Epithelial cell of esophagus (primary cell): ENCODE data around the gene ABCC4.
A peak's percentile ranks its signal among the peaks of the same experiment; 100 is the strongest.

ENCODE experiments used
- DNase-seq: peaks from one replicate; pipeline ENCODE4 v3.0.0; 2010; ENCODE audit warnings: low read depth
- H3K4me3 ChIP-seq: 2 replicates; pipeline ENCODE4 v1.5.1; 2011; ENCODE audit warnings: mild to moderate bottlenecking, low read length, control low read depth
- TF ChIP-seq, protein P1 (sequence below): IDR thresholded peaks from 2 replicates; pipeline ENCODE4 v1.5.1; 2011; ENCODE audit warnings: low read depth, mild to moderate bottlenecking, low read length, control low read depth, inconsistent platforms; ENCODE audit not compliant: insufficient read depth; ENCODE audit errors: missing control alignments

ABCC4 gene

DNA sequence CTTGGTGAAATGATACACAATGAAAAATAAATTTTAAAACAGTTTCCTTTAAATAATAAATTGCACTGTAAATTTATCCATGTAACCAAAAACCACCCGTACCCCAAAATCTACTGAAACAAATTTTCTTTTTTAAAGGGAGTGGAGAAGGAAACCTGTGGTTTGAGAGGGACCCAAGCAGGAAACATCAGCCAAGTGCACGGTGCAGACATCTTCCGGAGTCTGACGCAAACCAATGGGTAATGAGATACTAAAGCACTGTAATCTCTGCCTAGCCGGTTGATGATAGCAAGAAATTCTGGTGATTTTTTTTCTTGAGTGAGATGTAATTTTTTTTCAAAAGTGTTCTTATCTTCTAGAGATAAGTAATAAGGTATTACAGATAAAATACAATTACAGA, 115.4 kb downstream of the ABCC4 start:
- TF ChIP-seq, protein P1, sequence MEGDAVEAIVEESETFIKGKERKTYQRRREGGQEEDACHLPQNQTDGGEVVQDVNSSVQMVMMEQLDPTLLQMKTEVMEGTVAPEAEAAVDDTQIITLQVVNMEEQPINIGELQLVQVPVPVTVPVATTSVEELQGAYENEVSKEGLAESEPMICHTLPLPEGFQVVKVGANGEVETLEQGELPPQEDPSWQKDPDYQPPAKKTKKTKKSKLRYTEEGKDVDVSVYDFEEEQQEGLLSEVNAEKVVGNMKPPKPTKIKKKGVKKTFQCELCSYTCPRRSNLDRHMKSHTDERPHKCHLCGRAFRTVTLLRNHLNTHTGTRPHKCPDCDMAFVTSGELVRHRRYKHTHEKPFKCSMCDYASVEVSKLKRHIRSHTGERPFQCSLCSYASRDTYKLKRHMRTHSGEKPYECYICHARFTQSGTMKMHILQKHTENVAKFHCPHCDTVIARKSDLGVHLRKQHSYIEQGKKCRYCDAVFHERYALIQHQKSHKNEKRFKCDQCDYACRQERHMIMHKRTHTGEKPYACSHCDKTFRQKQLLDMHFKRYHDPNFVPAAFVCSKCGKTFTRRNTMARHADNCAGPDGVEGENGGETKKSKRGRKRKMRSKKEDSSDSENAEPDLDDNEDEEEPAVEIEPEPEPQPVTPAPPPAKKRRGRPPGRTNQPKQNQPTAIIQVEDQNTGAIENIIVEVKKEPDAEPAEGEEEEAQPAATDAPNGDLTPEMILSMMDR: no peak
- no peak for DNase-seq
- no peak overlapping the region for H3K4me3 ChIP-seq

DNA sequence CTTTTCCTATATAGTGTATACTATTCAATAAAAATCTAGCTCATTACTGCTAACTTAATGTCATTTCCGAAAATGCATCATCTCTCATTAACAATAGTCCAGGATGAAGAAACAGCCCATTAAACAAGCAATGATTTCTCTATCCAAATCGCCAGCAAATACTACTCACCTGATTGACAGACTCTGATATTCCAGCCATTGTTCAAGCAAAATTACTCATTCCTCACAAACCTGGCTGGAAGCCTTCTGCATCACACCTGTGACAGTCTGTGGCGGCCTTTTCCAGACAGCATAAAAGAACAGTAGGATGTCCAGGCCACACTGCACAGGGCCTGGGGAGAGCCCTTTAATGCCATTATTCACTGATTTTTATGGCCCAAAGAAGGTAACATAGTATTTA, 115.9 kb downstream of the ABCC4 start:
- H3K4me3 ChIP-seq: no peak overlapping the region
- TF ChIP-seq, protein P1: no peak
- DNase-seq: peak; percentile 70

DNA sequence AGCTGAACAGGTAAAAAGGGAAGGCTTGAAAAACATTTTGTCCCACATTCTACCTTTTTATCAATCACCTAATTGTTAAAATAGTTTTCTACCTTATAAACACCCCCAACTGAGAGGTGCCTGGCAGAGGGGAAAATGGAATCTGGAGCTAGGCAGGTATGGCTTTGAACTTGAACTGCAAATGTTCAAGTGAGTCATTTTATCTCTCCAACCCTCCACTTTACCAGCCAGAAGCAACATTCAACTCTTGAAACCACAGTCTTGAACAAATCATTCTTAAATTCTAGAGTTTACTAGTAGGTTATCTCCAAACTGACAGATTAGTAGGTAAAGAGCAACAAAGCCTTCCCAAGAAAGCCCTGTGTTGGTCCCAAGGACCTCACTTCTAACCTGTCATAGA, 116.9 kb downstream of the ABCC4 start:
- no peak overlapping the region for H3K4me3 ChIP-seq
- TF ChIP-seq, protein P1: no peak
- DNase-seq: no peak

DNA sequence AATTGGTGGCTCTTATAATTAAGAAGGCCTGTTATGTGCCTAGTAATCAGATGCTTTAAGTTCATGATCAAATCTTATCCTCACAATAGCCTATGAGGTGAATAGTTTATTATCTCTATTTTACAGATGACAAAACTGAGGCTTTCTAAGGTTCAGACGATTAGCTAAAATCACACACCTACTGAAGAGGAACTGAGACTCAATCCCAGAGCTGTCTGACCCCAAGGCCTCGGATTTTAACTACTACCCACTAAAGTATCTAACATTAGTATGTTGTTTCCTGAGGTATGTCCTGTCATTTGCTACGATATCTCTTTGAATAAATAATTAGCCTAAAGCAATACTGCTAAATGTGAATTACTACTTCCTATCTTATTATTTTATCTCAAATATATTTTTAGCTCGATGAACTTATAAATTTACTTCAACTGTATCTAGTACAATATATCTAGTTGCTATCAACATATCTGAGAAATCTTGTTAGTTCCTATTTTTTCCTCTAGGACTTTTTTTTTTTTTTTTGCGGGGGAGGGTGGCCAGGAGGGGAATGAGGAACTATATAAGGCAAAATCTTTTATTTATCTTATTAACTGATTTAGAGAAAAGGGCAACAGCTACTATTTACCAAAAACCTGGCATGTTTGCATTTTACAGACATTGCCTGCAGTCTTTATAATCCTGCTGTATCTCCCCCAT, 118.5 kb downstream of the ABCC4 start:
- TF ChIP-seq, protein P1: no peak
- no peak for DNase-seq
- no peak overlapping the region for H3K4me3 ChIP-seq

DNA sequence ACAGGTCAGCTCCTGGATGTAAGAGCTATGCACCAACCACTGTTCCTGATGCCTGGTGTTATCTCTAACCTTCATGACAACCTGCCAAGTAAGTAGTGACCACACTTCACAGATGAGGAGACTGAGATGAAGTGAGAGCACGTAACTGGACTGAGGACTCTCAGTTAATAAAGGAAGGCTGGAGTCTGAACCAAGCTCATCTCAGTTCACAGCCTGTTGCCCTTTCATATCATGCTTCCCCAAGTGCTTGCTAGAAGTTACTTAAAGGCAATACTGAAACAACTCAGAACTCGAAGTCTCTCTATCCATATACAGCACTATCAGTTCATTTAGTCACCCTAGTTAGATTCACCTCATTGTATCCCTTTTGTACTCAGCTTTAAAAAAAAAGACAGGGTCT, 119.7 kb downstream of the ABCC4 start:
- no peak overlapping the region for H3K4me3 ChIP-seq
- TF ChIP-seq, protein P1: no peak
- DNase-seq: no peak

DNA sequence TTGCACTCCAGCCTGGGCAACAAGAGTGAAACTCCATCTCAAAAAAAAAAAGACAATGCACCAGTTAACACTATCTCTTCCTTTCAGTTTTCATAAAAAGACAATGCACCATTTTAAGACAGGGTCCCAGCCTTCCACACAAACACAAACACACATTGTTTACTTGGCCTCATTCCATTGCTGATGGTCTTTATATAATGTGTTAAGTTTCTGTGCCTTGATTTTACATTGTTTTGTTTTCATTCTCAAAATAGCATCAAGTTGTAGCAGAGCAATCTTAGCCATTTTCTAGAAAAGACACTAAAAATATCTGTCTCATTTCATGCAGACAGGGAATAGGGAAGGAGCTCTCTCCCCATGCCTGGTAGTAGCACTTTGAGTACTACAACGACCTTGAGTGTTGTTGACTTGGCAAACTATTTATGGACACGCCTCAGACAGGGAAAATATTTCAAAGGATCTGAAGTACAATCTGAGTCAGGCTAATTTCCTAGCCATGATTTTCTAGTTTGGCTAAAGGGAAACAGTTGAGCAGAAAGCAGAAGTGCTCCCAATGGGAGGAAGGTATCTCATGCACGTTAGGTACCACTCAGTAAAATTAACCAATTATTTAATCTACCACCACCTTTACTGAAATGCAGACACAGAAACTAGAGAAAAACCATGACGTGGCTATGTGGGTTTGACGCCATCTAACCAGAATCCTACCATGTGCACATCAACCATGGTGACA, 120.6 kb downstream of the ABCC4 start:
- peak; percentile 19 for DNase-seq
- H3K4me3 ChIP-seq: no peak overlapping the region
- TF ChIP-seq, protein P1: no peak

DNA sequence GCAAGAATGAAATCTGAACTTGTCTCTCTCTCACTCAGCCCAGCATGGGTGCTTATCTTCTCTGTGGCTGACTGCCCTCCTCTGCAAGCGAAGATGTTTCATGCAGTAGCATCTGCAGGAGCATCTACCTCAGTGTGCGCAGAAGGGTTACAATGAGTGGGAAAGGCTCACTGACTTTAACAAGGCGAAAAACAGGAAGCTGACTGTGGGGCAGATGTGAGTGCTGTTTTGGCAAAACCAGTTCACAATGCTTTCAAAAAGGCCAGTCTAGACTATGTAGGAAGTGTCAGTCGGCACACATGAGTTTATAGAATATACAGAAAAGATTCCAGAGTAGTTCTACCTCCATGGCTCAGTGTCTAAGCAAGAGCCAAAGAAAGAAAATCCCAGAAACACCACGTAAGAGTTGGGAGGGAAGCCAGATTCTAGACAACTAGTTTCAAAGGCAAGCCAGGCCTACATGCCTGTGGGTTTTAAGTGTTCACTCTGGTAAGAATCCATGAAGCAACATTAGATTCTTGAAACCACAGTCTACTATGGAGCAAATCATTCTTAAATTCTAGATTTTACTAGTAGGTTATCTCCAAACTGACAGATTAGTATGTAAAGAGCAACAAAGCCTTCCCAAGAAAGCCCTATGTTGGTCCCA, 124.5 kb downstream of the ABCC4 start:
- TF ChIP-seq, protein P1: no peak
- H3K4me3 ChIP-seq: no peak overlapping the region
- no peak for DNase-seq
